HG03108 (cell line): Measurements from ENCODE around the gene C15orf40.
"Not testable (repeated sequence)": the region's sequence is repeated elsewhere in the genome, so short reads cannot be mapped to it uniquely, and the experiment has no call there.

Source experiments
- ATAC-seq: cut with Tn5 transposase; IDR thresholded peaks from one replicate; pipeline ENCODE4 v1.9.1; 2021; ENCODE audit warnings: moderate library complexity; ENCODE audit not compliant: unreplicated experiment

The C15orf40 gene

GRCh38 chr15:82952158-82953081 is 59.0 kb downstream of the C15orf40 start, which contains the start of gene HOMER2:
HOMER2 (minus strand) TSS chr15:82952720; CDS start chr15:82952535, 185 bp downstream.
- no peak for ATAC-seq

- ATAC-seq: no peak
Observed at GRCh38 chr15:82951472-82952157, 59.8 kb downstream of the C15orf40 start.

- peak; percentile 72 for ATAC-seq
Observed at GRCh38 chr15:82950746-82951370, 60.6 kb downstream of the C15orf40 start.

GRCh38 chr15:82950295-82950694 is 61.1 kb downstream of the C15orf40 start:
- no peak for ATAC-seq

- ATAC-seq: no peak
Observed at GRCh38 chr15:82946155-82946701, 65.2 kb downstream of the C15orf40 start.

GRCh38 chr15:82945326-82945725 is 66.1 kb downstream of the C15orf40 start:
- ATAC-seq: no peak

GRCh38 chr15:82944821-82945220 is 66.6 kb downstream of the C15orf40 start:
- no peak for ATAC-seq

- ATAC-seq: no peak
Observed at GRCh38 chr15:82944056-82944455, 67.4 kb downstream of the C15orf40 start.

GRCh38 chr15:82943176-82943575 is 68.3 kb downstream of the C15orf40 start:
- no peak for ATAC-seq

GRCh38 chr15:82942691-82943090 is 68.7 kb downstream of the C15orf40 start:
- ATAC-seq: no peak

- not testable (repeated sequence) for ATAC-seq
Observed at GRCh38 chr15:82939678-82940077, 71.8 kb downstream of the C15orf40 start.
